Stimulated activated CD8-positive, alpha-beta memory T cell treated with anti-CD3 and anti-CD28 coated beads, Interleukin-4, amount 100 ng/mL, for 1 hour (primary cell): ENCODE data around the gene LAMB4.

Experiments used
- DNase-seq, 2 donors: peaks; one replicate each; pipeline ENCODE4 v3.0.0-alpha.2; 2020; ENCODE audit warnings: low read depth in 2 of 2, low spot score in 1 of 2

Gene LAMB4

DNA sequence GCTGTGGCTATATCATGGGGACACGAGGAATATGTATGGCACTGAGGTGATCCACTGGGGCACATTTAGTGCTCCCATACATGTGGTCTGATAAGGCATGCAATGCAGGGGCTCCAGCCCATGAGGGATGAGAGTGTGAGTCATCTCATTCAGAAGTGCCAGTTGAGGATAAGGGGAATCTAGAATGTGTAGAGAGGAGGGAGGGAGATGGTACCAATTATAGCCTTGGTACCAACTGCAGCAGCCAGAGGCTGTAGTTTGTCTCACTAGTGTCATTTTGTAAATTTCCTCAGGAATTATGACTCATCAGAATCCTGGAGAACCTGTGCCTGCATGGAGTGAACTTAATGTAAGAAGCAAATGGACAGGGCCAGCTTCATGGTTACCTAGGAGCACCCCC, 46.2 kb downstream of the LAMB4 start:
- DNase-seq, result no peak

DNA sequence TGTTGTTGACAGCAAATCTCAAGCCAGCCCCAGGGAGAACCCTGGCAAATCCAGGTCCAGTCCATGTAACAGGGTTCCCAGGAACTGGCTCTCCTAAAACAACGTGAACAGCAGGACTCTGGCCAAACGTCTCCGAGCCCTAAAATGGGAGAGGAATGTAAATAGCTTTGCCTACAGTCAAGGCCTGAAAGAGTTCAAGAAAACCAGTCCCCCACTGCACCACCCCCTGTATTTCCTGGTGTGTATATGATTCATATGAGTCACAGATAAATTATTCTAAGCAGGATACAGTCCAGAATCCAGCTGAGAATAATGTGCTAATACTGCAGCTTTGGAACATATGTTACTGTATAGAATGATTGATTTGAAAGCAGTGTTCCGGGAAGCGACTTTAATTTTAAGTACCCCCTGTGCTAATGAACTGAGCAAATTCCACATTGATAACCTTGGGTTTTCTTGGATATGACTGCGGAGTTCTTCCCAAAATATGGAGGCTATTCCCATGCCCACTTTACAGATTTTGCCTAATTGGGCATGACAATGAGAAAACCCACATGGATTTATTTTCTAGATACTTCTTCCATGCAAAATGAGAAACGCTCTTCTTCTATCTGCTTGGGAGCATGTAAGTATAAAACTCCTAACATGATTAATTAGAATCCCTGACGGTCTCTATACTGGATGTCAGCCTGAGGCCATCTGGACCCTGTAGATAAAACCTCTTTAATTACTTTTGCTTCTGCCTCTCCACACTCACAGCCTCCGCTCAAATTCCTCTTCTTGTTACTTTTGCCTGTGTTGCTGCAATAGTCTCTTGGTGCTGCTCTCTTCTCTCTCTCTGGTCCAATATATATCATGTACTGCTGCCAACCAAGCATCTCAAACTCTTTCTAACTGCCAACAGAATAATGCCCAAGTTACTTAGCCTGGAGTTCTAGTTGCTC, 50.2 kb downstream of the LAMB4 start:
- DNase-seq, result no peak

DNA sequence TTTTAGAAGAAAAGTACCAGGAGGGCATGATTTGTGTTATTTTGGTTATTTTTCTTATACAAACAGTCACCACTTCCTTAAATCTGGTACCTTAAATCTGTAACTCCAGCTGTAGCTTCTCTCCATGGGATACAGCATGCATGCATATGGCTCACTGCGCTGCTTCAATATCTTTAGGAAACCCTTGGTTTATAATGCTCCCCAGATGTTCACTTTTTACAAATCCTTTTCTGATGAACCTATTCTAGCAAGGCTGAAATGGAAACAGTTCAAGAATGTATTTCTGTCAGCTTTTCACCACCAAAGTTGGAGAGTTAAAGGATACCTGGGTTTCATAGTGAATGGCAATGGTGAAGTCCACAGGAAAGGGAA, 50.9 kb downstream of the LAMB4 start:
- no peak for DNase-seq

DNA sequence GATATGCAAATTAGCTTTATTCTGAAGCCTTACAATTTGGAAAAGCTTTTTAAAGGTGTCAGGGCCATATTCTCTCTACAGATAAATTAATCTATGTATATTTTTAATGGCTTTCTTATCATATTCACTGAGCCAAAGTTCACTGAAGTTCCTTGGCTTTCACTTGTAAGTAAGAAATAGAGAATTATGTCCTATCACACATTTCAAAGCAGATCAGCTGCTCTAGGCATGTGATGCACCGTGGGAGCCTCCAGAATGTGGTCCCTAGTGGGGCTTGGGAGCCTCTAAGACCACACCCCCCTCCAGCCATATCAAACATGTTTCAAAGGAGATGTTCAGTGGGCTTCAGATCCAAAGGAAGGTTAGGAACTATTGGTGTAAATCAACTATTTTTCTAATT, 51.5 kb downstream of the LAMB4 start:
- DNase-seq, result no peak

DNA sequence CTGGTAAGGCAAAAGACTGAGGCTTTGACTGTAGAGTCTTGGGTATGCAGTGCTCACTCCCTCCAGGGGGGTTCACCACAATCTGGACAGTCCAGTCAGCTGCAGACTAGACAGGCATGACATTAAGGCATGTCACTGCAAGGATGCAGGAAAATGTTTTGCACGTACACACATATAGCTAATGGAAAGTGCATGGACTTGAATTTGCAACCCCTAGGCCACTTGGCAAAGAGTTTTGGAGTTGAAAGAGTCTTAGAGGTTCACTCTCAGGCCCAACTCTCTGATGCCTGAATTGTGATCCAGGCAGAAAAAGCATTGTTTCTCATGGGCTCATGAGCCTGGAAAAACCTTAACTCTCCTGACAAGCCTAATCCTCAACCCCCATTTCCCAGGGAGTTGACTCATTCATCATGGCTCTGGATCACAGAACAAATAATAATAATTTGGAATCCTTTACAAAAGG, 51.9 kb downstream of the LAMB4 start:
- no peak for DNase-seq

DNA sequence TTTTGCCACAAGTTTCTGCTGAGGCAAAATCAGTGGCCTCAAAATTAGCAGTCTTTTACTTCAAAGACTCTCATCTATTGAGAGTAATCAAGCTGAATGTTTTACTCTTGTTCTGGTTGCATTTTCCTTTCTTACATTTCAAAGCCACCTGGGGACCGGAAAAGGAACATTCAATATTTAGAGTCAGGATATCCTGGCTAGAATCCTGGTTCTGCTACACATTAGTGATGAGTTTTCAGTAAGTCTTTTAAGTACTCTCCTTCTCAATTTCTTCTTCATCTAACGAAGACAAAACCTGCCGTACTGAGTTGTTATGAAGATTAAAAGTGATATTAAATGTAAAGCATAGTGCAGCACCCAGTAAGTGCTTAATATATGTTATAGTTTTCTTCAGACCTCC, 52.5 kb downstream of the LAMB4 start:
- DNase-seq, result no peak

DNA sequence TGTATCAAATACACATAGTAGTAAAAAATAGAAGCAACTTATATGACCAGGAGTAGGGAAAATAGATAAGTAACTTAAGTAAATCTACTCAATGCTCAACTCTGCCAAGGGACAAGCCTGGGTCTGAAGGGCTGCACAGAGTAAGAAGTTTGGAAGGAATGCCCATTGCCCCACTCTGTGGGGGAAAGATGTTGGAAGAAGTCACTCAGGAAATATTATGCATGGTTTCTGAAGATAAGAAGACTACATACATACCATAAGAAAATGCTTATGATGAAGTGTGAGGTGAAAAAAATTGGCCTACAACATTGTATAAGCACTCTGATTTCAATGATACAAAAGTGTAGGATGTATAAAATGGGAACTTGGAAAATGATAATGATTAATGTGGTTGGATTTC, 54.0 kb downstream of the LAMB4 start:
- no peak for DNase-seq

DNA sequence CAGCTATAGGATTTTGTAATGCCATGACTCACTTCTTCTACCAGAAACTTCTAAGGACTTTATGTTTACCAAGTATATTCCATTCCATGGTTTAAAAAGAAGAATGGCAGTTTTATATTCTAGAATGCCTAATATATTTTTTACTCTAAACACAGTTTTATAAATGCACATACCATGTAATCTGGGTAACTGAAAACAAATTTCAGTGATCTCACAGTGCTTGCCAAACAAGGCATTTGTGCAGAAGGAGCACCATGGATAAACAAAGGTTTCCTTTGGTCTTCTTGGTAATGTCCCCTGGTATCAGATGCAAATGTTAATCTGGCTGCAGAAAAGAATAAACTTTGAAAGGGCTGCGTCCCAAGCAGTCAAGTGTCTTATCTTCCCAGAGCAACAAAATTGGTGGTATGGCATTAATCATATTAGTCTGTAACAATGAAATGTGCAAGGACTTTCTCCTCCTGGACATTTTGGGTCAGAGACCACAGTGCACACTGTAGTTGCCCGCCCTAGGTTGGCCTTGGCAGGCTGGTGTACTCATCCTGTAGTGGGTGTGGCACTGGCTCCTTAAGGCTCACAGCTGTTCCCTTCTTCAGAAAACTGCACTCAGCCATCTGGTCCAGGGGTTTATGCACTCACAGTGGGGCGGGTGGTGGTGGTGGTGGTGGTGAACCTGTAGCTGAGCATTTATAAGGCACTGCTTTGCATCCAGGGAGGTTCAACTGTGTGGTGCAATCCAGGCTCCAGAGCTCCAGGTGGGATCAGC, 56.7 kb downstream of the LAMB4 start:
- no peak for DNase-seq

DNA sequence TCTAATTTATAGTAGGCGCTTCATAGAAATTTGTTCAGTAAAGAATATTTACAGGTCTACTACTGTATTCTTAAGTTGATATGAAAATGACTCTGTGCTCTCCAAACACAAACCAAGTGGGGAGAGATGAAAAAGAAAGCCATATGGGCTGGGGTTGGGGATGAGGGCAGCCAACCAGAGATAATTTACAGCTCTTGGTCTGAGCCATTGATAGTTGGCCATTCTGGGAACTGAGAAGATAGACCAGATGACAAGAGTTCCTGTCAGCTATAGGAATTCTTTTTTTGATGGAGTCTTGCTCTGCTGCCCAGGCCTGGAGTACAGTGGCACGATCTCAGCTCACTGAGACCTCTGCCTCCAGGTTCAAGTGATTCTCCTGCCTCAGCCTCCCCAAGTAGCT, 57.4 kb downstream of the LAMB4 start:
- DNase-seq, result no peak

DNA sequence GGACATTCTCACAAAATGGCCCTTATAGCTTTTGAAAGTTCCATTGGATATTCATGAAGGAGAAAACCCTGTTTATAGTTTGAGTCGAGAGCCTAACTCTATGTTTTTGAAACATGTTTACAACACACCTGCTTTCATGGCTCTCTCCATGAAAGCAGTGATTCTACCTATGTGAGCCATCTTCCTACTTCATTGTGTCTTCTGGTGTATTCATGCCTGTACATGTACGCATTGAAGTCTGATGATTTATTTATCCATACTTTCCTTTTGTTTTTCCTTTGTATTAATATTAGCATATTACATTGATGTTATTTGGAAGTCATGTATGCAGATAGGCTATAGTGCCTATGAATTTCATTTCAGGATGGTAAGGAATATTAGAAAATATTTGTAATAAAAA, 58.0 kb downstream of the LAMB4 start:
- no peak for DNase-seq

DNA sequence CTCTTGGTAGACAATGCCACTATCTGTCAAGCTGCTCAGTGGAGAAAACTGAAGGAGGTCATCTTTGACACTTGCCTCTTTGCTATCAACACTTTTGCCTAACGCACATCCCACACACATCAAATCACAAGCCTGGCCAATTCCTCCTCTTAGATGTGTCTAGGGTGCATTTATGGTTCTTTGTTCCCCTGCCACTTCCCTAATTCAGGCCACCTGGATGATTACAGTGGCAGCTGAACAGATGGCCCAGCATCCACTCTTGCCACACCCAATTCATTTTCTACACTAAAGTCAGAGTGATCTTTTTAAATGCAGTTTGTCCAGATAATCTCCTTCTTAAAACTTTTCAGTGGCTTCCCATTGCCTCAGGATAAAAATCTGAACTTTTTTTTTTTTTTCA, 58.6 kb downstream of the LAMB4 start:
- no peak for DNase-seq

DNA sequence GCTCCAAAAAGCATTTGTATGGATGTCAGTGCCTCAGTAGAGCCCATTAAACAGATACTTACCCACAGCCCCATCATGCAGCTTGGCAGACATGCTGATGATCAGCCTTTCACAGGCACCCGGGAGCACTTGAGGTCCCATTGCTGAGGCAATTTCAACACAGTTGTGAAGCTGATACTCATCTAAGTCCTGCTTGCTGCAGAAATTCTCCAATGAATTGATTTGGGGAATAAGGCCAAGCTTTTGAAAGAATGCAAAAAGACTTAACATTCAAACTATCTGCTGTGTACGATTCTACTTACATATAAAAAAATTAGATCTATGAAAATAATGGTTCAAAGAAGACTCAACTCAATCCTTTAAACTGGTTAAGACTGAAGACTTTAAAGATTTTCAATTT, 60.5 kb downstream of the LAMB4 start:
- no peak for DNase-seq

DNA sequence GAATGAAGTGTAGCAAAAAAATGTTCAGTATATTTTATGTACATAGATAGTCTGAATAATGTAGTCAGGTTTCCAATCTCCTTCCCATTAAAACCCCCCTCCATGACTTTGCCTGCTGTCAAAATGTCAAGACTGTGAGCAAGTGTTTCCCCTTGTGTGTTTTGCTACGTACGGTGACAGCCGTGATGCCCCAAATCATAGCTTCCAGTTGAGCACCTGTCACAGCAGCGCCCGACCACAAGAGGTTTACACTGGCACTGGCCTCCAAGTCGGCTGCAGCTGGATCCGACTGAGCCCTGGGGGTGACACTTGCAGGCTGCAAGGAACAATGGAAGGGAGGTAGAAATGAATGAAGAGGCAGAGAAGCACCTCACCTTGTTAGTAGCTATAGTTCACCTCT, 62.3 kb downstream of the LAMB4 start:
- DNase-seq, result no peak

DNA sequence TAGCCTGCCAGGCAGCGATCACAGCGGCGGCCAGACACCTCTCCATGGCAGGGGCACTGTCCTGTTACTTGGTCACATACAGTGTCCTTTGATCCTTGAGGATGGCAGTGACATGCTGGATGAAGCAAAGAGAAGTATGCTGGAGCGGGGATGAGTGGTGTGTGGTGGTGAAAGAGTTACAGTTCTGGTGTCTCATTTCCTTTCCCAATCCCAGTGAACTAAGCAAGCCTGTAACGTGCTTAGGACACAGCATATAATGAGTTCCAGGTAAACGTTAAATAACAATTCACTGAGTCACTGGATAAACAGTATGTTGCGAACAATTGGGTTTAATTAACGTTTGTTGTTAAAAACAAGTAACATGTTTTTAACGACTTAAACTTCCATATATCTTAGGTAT, 63.7 kb downstream of the LAMB4 start:
- no peak for DNase-seq

DNA sequence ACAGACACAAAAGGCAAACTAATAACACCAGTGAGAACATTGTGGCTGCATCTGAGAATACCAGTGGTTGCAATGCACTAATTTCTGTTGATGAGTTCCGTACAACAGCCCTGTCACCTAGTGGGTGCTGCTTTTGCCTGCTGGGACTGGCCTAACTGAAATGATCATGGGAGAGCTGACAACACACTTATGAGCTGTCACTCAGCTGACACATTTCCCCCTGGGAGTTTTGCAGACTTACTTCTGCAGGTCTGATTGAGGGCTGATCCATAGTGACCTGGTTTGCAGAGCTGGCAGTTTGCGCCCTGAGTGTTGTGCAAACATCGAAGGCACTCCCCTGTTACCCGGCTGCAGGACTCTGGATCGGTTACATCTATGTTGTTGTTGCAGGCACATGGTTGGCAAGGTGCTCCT, 66.6 kb downstream of the LAMB4 start:
- no peak for DNase-seq

DNA sequence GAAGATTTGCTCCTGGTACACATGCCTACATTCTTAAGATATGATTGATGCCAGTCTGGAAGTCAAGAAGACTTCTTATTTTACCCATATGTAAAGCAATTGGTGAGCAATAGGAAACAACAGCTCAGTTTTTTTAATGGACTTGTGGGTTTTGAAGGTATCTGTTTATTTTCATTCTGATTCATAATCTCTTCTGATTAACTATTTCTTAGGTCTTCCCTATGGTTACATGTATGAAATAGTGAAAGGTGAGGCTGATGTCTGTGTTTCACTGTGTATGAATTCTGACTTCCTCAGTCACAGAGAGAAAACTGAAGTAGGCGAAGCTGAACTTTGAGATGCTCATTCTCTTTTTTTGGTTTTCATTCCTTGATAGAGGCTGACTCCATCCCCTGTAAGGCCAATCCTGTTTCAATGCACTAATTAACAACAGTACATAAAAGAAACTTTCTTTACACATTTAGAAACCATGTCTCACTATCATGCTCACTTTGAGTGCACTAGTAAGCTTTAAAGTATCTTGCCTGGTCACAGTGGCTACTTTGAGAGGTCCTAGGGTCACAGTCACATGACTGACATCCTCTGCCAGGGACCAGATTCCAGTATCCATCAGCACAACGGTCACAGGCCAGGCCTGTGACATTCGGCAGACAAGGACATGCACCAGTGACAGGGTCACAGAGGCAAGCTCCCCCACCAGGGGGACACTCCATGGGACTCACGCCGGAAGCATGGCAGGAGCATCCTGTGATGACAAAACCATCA, 67.7 kb downstream of the LAMB4 start:
- DNase-seq, result no peak

DNA sequence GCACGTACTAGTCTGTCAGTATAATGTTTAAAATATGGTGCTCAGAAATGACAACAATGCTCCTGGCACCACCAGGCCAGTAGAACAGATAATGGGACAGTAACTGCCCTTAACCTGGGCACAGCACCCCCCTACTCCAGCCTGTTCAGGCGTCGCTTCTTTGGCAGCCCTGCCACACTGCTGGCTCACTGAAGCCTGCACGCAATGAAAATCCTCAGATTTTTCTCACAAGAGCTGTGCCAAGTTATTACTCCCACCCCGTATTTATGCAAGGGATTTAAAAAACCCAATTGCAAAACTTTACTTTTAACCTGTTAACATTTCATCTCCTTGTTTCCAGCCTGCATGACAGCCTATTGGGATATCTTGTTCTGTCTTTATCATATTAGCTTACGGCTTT, 70.6 kb downstream of the LAMB4 start:
- no peak for DNase-seq

DNA sequence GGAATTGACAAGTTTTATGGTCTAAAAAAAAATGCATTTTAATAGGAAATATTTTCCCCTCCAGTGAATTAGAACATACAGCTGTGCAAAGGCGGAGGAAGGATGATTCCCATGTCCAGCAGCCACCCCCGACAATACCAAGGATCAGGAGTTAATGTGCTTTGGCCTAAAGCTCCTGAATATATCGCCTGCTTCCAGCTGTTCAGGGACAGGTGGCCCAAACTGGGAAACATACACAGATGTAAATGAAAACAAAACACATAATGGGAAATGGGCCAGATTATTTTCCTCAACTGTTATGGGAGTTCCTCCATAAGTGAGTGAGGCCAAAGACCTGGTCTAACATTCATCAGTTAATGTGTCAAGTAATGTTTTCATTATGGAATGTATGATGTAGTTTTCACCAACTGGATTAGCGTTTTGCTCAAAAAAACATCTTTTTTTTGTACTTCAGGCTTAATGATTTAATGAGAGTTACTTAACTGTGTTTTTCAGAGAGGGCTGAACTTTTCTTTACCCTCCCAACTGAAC, 72.1 kb downstream of the LAMB4 start:
- no peak for DNase-seq

DNA sequence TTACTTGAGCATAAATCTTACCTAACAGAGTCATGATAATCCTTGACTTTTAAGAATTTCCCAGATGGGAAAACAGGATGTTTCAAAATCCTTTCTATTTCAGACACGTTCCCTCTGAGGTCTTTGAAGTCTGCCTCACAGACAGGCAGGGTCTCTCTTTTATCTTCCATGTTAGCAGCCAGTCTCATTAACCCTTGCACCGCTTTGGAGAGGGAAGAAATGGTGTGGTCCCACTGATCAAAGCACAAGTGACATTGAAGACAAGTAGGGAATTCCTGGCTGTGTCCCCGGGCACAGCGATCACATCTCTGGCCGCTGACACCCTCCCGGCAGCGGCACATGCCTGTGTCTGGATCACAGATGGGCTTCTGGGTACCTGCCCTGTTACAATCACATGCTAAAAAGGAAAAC, 74.5 kb downstream of the LAMB4 start:
- no peak for DNase-seq

DNA sequence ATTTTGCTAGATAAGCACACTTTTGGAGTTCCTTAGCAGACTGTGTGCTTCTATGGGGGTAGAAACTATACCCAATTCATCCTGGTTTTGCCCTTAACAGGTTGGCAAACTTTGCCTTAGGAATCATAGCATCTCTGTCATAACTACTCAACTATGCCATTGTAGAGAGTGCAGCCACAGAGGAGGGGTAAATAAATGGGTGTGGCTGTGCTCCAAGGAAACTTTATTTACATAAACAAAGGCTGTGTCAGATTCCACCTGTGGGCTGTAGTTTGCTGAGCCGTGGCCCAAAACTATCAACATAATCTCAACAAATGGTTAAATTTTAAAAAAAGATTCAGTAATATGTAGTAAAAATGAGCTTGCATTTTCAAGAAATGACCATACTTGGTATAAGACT, 75.6 kb downstream of the LAMB4 start:
- DNase-seq, result no peak

DNA sequence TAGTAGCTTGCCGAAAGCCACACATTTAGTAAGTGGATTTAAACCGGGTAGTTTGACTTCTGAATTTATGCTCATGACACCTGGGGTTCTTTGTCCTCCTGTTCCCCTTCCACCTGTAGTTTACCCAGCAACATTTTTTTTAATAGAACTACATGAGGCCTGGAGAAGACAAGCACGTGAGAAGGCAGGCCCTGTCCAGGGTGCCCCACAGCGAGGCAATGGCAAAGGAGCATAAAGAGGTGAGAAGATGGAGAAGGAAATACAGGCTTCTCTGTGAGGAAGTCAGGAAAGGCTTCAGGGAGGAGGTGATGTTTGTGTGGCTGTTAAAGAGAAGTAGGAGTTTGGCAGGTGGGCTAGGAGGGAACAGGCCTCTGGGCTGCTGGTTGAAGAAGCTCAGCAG, 76.9 kb downstream of the LAMB4 start:
- DNase-seq, result no peak
